Body of pancreas (tissue), 4 donors: ENCODE data around the gene XRCC3. TPM values are rescaled to one million over a fixed set of nuclear protein-coding genes. Genes with fewer than 3 reads are reported as not detected.

Source experiments
- ATAC-seq: fragments of 150-250 bp; one replicate; pipeline ENCODE4 v1.9.1; 2016
- DNase-seq, 4 donors: peaks; one replicate each; pipeline ENCODE4 v3.0.0-alpha.2; 2019
- H3K27ac ChIP-seq, 4 donors: fragments of 200-600 bp; sonication (generic); 1 replicate in 3 of 4; 2 replicates in 1 of 4; pipeline versions ENCODE4 v1.5.1 to v1.6.1; 2016 to 2019; ENCODE audit warnings: mild to moderate bottlenecking in 1 of 4, mixed read lengths in 1 of 4, moderate library complexity in 1 of 4
- H3K27me3 ChIP-seq, 2 donors: fragments of 200-600 bp; sonication (generic); one replicate each; pipeline ENCODE4 v1.6.0; 2016; ENCODE audit warnings: mild to moderate bottlenecking in 1 of 2
- H3K36me3 ChIP-seq, 2 donors: fragments of 200-600 bp; sonication (generic); replicated peaks in 1 of 2; 2 replicates each; pipeline ENCODE4 v1.5.1; 2016; ENCODE audit warnings: low read depth in 2 of 2; ENCODE audit not compliant: insufficient read depth in 1 of 2
- H3K4me1 ChIP-seq: fragments of 200-600 bp; sonication (generic); one replicate; pipeline ENCODE4 v1.6.0; 2016
- H3K4me3 ChIP-seq, 2 donors: fragments of 200-600 bp; sonication (generic); 1 replicate in 1 of 2; 2 replicates in 1 of 2; pipeline ENCODE4 v1.5.1; 2016 to 2019
- H3K9me3 ChIP-seq, 3 donors: fragments of 200-600 bp; sonication (generic); 1 replicate in 2 of 3; 2 replicates in 1 of 3; pipeline ENCODE4 v1.5.1; 2016
- CTCF ChIP-seq, 7 experiments: fragments of 450-650 bp in 4 of 7; fragments of 200-600 bp in 3 of 7; sonication (generic) in 3 of 7; IDR thresholded peaks; one replicate each; pipeline ENCODE4 v1.5.1; 2016 to 2019; ENCODE audit warnings: antibody characterized with exemption in 7 of 7
- POLR2A ChIP-seq, 3 donors: fragments of 450-650 bp; IDR thresholded peaks; one replicate each; pipeline ENCODE4 v1.6.1; 2016; ENCODE audit warnings: antibody characterized with exemption in 3 of 3, mild to moderate bottlenecking in 2 of 3
- WGBS, 2 donors: methylation state at CpG; one replicate each; pipeline ENCODE4 v1.1.5; 2017; 5-methylcytosine and 5-hydroxymethylcytosine counted together
- intact Hi-C: fragments of 100-400 bp; cut with DNase I; formaldehyde crosslinking; loops from one replicate; pipeline ENCODE4 v1.15.1; 2023
- total RNA-seq, 2 donors: library from RNA; depleted of rRNA; stranded (reverse); fragments of >200 nt; gene quantifications; one replicate each; pipeline ENCODE4 v1.1.0, GENCODE V29; 2016

Gene XRCC3
- total RNA-seq, 2 donors from 2014 or later = 3.9 to 5.6 TPM

GRCh38 chr14:103734081-103734888 lies 19.0 kb upstream of the XRCC3 start:
- TF ChIP-seq POLR2A (IDR thresholded peaks at IDR 0.05) = no peak
- no peak for TF ChIP-seq CTCF (IDR thresholded peaks at IDR 0.05)
- ATAC-seq (no peak), DNase-seq (no peak)
- peaks cover 20% of the 10 kb centered on the region for H3K4me1 ChIP-seq
- peaks cover 0 to 23% of the 10 kb centered on the region in 2 donors for H3K36me3 ChIP-seq
- no peak overlapping the region for H3K4me3 ChIP-seq
- no peak overlapping the region for H3K27ac ChIP-seq
- intact Hi-C loops = no loop called here
- no peaks in the 10 kb centered on the region for H3K9me3 ChIP-seq
- no peaks in the 10 kb centered on the region for H3K27me3 ChIP-seq
- WGBS, 2 donors = 93% methylated on average over 21 to 23 of the region's 23 CpGs

- no peak overlapping the region for H3K27ac ChIP-seq
- TF ChIP-seq POLR2A (IDR thresholded peaks at IDR 0.05) = no peak
- TF ChIP-seq CTCF (IDR thresholded peaks at IDR 0.05) = no peak
- H3K9me3 ChIP-seq = no peaks in the 10 kb centered on the region
- peaks cover 0 to 22% of the 10 kb centered on the region in 2 donors for H3K36me3 ChIP-seq
- WGBS, 2 donors = 87 to 89% methylated on average over 14 of the region's 14 CpGs
- intact Hi-C loops = no loop called here
- no peak for ATAC-seq
- H3K4me1 ChIP-seq = peaks cover 27% of the 10 kb centered on the region
- DNase-seq = no peak
- H3K27me3 ChIP-seq = no peaks in the 10 kb centered on the region
- no peak overlapping the region for H3K4me3 ChIP-seq
Observed at GRCh38 chr14:103733651-103734050, 18.4 kb upstream of the XRCC3 start.

- ATAC-seq (no peak), DNase-seq (no peak)
- intact Hi-C loops = no loop called here
- 83 to 91% methylated on average over 6 to 9 of the region's 9 CpGs for WGBS, 2 donors
- Histone ChIP-seq H3K9me3 (no peaks in the 10 kb centered on the region), H3K27me3 (no peaks in the 10 kb centered on the region), H3K4me3 (no peak overlapping the region), H3K27ac (no peak overlapping the region), H3K4me1 (peaks cover 31% of the 10 kb centered on the region), H3K36me3 (peaks cover 0 to 16% of the 10 kb centered on the region in 2 donors)
- no peak for TF ChIP-seq POLR2A (IDR thresholded peaks at IDR 0.05)
- no peak for TF ChIP-seq CTCF (IDR thresholded peaks at IDR 0.05)
Observed at GRCh38 chr14:103732868-103733620, 17.8 kb upstream of the XRCC3 start.

GRCh38 chr14:103731916-103732867 lies 16.9 kb upstream of the XRCC3 start:
- Histone ChIP-seq H3K27me3 (no peaks in the 10 kb centered on the region), H3K4me1 (peaks cover 37% of the 10 kb centered on the region), H3K27ac (no peak overlapping the region), H3K4me3 (no peak overlapping the region), H3K36me3 (peaks cover 0 to 11% of the 10 kb centered on the region in 2 donors), H3K9me3 (no peaks in the 10 kb centered on the region)
- TF ChIP-seq POLR2A (IDR thresholded peaks at IDR 0.05) (no peak), CTCF (IDR thresholded peaks at IDR 0.05) (no peak)
- WGBS, 2 donors = 88 to 92% methylated on average over 11 to 24 of the region's 24 CpGs
- ATAC-seq = no peak
- intact Hi-C loops = no loop called here
- no peak for DNase-seq
